Mesendoderm (in vitro differentiated cells): ENCODE measurements around the gene TESPA1.

Source experiments
- DNase-seq: peaks from one replicate; pipeline ENCODE4 v3.0.0; 2013
- H2AK5ac ChIP-seq: 2 replicates; pipeline ENCODE4 v1.6.1; 2013; ENCODE audit warnings: low read length, inconsistent platforms
- H2BK120ac ChIP-seq: 2 replicates; pipeline ENCODE4 v1.6.1; 2013; ENCODE audit warnings: low read depth, mild to moderate bottlenecking, low read length, moderate library complexity, mixed read lengths
- H2BK15ac ChIP-seq: replicated peaks from 2 replicates; pipeline ENCODE4 v1.6.1; 2013; ENCODE audit warnings: low read depth, mild to moderate bottlenecking, moderate library complexity
- H2BK5ac ChIP-seq: 2 replicates; pipeline ENCODE4 v1.6.1; 2013; ENCODE audit warnings: low read length, inconsistent platforms
- H3K18ac ChIP-seq: 2 replicates; pipeline ENCODE4 v1.6.1; 2013; ENCODE audit warnings: mild to moderate bottlenecking, low read length, mixed read lengths
- H3K23ac ChIP-seq: one replicate; pipeline ENCODE4 v1.6.1; 2013; ENCODE audit warnings: low read length
- H3K27ac ChIP-seq: 2 replicates; pipeline ENCODE4 v1.5.1; 2013; ENCODE audit warnings: low read depth, mild to moderate bottlenecking, inconsistent platforms, low read length, moderate library complexity
- H3K27me3 ChIP-seq: 2 replicates; pipeline ENCODE4 v1.6.1; 2013; ENCODE audit warnings: low read length, control low read depth, mild to moderate bottlenecking, inconsistent platforms; ENCODE audit not compliant: insufficient read depth, poor library complexity
- H3K36me3 ChIP-seq: 2 replicates; pipeline ENCODE4 v1.6.1; 2013; ENCODE audit warnings: low read length, inconsistent platforms; ENCODE audit not compliant: control insufficient read depth, insufficient read depth
- H3K4ac ChIP-seq: one replicate; pipeline ENCODE4 v1.6.1; 2013; ENCODE audit warnings: low read depth, mild to moderate bottlenecking, low read length, moderate library complexity
- H3K4me1 ChIP-seq: 2 replicates; pipeline ENCODE4 v1.6.1; 2013; ENCODE audit warnings: low read depth, low read length, inconsistent platforms; ENCODE audit not compliant: control insufficient read depth
- H3K4me2 ChIP-seq: 2 replicates; pipeline ENCODE4 v1.6.1; 2013; ENCODE audit warnings: low read length
- H3K4me3 ChIP-seq: 2 replicates; pipeline ENCODE4 v1.5.1; 2013; ENCODE audit warnings: mild to moderate bottlenecking, low read length
- H3K56ac ChIP-seq: one replicate; pipeline ENCODE4 v1.6.1; 2013; ENCODE audit warnings: low read length
- H3K79me1 ChIP-seq: 2 replicates; pipeline ENCODE4 v1.6.1; 2013; ENCODE audit warnings: low read length, inconsistent platforms
- H3K79me2 ChIP-seq: 2 replicates; pipeline ENCODE4 v1.6.1; 2013; ENCODE audit warnings: mild to moderate bottlenecking, low read length; ENCODE audit not compliant: control insufficient read depth, insufficient read depth
- H3K9ac ChIP-seq: 2 replicates; pipeline ENCODE4 v1.6.1; 2013; ENCODE audit warnings: low read length, inconsistent platforms
- H4K5ac ChIP-seq: one replicate; pipeline ENCODE4 v1.6.1; 2013; ENCODE audit warnings: low read length
- H4K8ac ChIP-seq: one replicate; pipeline ENCODE4 v1.6.1; 2013; ENCODE audit warnings: low read depth, mild to moderate bottlenecking, control low read depth, low read length, moderate library complexity
- WGBS: extraction: QIAGEN DNeasy Blood & Tissue Kit; methylation state at CpG from one replicate; pipeline ENCODE4 v1.1.7; 2013; ENCODE audit warnings: low lambda C conversion rate, missing lambda C conversion rate; ENCODE audit not compliant: insufficient coverage; ENCODE audit errors: extremely low coverage; 5-methylcytosine and 5-hydroxymethylcytosine counted together

The TESPA1 gene

GRCh38 chr12:54997929-54998522 is 13.5 kb upstream of the TESPA1 start:
- Histone ChIP-seq H3K36me3 (no peaks in the 10 kb centered on the region), H3K27me3 (no peaks in the 10 kb centered on the region), H3K4ac (no peak overlapping the region), H3K18ac (no peak overlapping the region), H3K4me3 (no peak overlapping the region), H3K79me2 (no peaks in the 10 kb centered on the region), H2BK15ac (no peak overlapping the region), H3K9ac (no peak overlapping the region), H4K8ac (no peak overlapping the region), H3K4me2 (no peak overlapping the region), H4K5ac (no peak overlapping the region), H2AK5ac (no peak overlapping the region), H3K27ac (no peak overlapping the region), H3K4me1 (peaks cover 4% of the 10 kb centered on the region), H2BK5ac (no peak overlapping the region), H3K23ac (no peak overlapping the region), H3K79me1 (no peaks in the 10 kb centered on the region), H3K56ac (no peak overlapping the region), H2BK120ac (no peak overlapping the region)
- no CpG with 5 or more reads among the region's 4 CpGs for WGBS
- DNase-seq, result no peak

- no peaks in the 10 kb centered on the region for H3K79me1 ChIP-seq
- no peak overlapping the region for H3K4ac ChIP-seq
- H4K8ac ChIP-seq, result no peak overlapping the region
- no peak overlapping the region for H2BK15ac ChIP-seq
- no peak overlapping the region for H3K23ac ChIP-seq
- no peak overlapping the region for H2BK5ac ChIP-seq
- H4K5ac ChIP-seq, result no peak overlapping the region
- WGBS, result no CpG with 5 or more reads among the region's 5 CpGs
- no peak overlapping the region for H3K56ac ChIP-seq
- H3K27ac ChIP-seq, result no peak overlapping the region
- H3K4me2 ChIP-seq, result no peak overlapping the region
- no peak overlapping the region for H3K18ac ChIP-seq
- no peak overlapping the region for H2AK5ac ChIP-seq
- no peaks in the 10 kb centered on the region for H3K27me3 ChIP-seq
- no peak overlapping the region for H3K4me3 ChIP-seq
- no peak for DNase-seq
- no peaks in the 10 kb centered on the region for H3K79me2 ChIP-seq
- H2BK120ac ChIP-seq, result no peak overlapping the region
- no peak overlapping the region for H3K9ac ChIP-seq
- no peaks in the 10 kb centered on the region for H3K36me3 ChIP-seq
- H3K4me1 ChIP-seq, result peaks cover 4% of the 10 kb centered on the region
Measured at GRCh38 chr12:54996205-54996604, 11.6 kb upstream of the TESPA1 start.

DNA sequence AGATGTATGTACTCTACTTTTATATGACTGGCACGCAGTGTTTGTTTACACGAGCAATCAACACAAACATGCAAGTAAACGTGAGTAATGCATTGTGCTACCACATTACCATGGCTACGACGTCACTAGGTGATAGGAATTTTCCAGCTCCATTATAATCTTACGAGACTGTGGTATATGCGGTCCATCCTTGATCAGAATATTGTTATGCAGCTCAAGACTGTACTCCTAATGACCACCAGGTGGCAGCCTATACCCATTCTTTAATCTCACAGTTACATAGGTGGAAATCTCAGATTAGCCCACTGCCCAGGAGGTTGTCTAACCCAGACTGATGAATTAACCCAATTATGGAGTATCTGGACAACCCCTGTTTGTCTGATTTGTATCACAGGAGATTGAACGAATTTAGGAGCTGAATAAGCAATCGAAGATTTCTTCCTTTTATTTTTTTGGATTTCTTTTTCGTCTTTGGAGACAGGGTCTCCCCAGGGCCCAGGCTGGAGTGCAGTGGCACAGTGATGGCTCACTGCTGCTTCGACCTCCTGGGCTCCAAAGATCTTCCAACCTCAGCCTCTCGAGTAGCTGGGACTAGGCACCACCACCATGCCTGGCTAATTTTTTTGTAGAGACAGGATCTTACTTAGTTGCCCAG is 8.7 kb upstream of the TESPA1 start:
- H2BK5ac ChIP-seq, result no peak overlapping the region
- H3K56ac ChIP-seq, result no peak overlapping the region
- no peak overlapping the region for H4K8ac ChIP-seq
- peak; percentile 70 for DNase-seq
- H3K18ac ChIP-seq, result no peak overlapping the region
- H3K9ac ChIP-seq, result no peak overlapping the region
- H2AK5ac ChIP-seq, result no peak overlapping the region
- WGBS, result no CpG with 5 or more reads among the region's 12 CpGs
- no peak overlapping the region for H2BK15ac ChIP-seq
- H3K79me1 ChIP-seq, result no peaks in the 10 kb centered on the region
- H3K4me2 ChIP-seq, result no peak overlapping the region
- no peak overlapping the region for H3K4me3 ChIP-seq
- H2BK120ac ChIP-seq, result no peak overlapping the region
- H3K27ac ChIP-seq, result no peak overlapping the region
- H3K4me1 ChIP-seq, result peaks cover 4% of the 10 kb centered on the region
- H3K23ac ChIP-seq, result no peak overlapping the region
- no peaks in the 10 kb centered on the region for H3K79me2 ChIP-seq
- H4K5ac ChIP-seq, result no peak overlapping the region
- H3K36me3 ChIP-seq, result no peaks in the 10 kb centered on the region
- H3K4ac ChIP-seq, result no peak overlapping the region
- H3K27me3 ChIP-seq, result no peaks in the 10 kb centered on the region

DNA sequence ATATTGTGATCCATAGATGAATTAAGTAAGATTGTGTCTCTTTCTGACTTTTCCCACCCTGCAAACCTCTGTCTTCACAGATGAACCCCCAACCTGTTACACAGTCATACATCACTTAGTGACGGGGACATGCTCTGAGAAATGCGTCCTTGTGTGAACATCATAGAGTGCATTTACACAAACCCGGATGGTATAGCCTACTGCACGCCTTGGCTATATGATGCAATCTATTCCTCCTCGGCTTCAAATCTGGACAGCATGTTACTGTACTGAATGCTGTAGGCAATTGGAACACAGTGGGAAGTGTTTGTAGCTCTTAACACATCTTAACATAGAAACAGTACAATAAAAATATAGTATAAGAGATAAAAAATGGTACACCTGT is 7.4 kb upstream of the TESPA1 start:
- no peaks in the 10 kb centered on the region for H3K27me3 ChIP-seq

DNA sequence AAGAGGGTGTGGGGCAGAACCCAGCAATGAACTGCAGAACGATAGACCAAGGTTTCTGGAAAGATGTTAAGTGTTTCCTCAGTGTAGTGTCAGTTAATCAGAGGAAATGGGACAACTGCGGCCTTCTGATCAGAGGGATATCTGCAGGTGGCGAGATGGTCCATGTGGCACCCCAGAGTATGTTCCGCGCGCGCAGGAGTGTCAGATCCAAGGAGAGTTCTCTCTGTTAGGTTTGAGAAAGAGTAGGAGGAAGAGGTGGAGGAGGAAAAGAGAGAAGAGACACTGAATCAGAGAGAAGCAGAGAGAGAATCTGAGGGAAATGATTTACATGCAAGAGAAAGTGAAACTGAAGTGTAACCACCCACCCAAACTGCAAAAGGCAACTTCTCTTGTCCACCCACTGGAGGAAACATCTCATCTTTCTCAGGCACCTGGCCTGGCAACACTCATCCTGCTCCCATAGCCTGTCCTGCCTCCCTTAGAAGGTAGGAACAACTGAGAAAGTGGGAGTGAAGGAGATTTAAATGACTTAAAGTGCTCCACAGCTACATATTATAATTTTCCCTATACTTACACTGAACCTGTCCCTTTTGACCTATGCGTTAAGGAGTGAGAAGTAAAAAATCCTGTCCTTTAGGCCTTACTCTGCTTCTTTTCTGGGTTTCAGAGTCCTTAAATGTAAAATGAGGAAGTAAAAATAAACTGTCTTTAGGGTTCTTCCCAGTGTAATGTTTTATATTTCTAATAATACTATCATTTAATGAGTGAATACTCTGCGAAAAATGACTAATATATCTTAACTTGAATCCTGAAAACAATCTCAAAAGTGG is 6.8 kb upstream of the TESPA1 start:
- no peak overlapping the region for H3K56ac ChIP-seq
- H3K36me3 ChIP-seq, result no peaks in the 10 kb centered on the region
- H2AK5ac ChIP-seq, result no peak overlapping the region
- H3K23ac ChIP-seq, result no peak overlapping the region
- H2BK15ac ChIP-seq, result no peak overlapping the region
- no peak overlapping the region for H3K27ac ChIP-seq
- no peak overlapping the region for H2BK5ac ChIP-seq
- no peak overlapping the region for H3K18ac ChIP-seq
- no CpG with 5 or more reads among the region's 9 CpGs for WGBS
- H3K79me1 ChIP-seq, result no peaks in the 10 kb centered on the region
- H3K4me2 ChIP-seq, result no peak overlapping the region
- no peak for DNase-seq
- no peak overlapping the region for H2BK120ac ChIP-seq
- no peak overlapping the region for H4K5ac ChIP-seq
- no peaks in the 10 kb centered on the region for H3K79me2 ChIP-seq
- no peak overlapping the region for H3K4ac ChIP-seq
- no peak overlapping the region for H4K8ac ChIP-seq
- no peaks in the 10 kb centered on the region for H3K27me3 ChIP-seq
- H3K4me1 ChIP-seq, result no peaks in the 10 kb centered on the region
- H3K4me3 ChIP-seq, result no peak overlapping the region
- no peak overlapping the region for H3K9ac ChIP-seq

More for the DNA sequence above, 7.4 kb upstream of the TESPA1 start:
- Histone ChIP-seq H2BK120ac (no peak overlapping the region), H3K23ac (no peak overlapping the region), H2BK15ac (no peak overlapping the region), H3K4me3 (no peak overlapping the region), H3K27ac (no peak overlapping the region), H3K4me2 (no peak overlapping the region), H3K18ac (no peak overlapping the region), H4K5ac (no peak overlapping the region), H3K4me1 (no peaks in the 10 kb centered on the region), H3K79me2 (no peaks in the 10 kb centered on the region), H2AK5ac (no peak overlapping the region), H3K79me1 (no peaks in the 10 kb centered on the region), H3K56ac (no peak overlapping the region), H4K8ac (no peak overlapping the region), H2BK5ac (no peak overlapping the region), H3K36me3 (no peaks in the 10 kb centered on the region), H3K9ac (no peak overlapping the region), H3K4ac (no peak overlapping the region)
- no CpG with 5 or more reads among the region's 5 CpGs for WGBS
- no peak for DNase-seq
